Fibroblast of skin of back (primary cell): ENCODE measurements around the gene MTLN.
"Not testable (repeated sequence)": the region's sequence is repeated elsewhere in the genome, so short reads cannot be mapped to it uniquely, and the experiment has no call there.

Experiments
- DNase-seq: peaks from one replicate; pipeline ENCODE4 v3.0.0-alpha.2; 2013

The MTLN gene

DNA sequence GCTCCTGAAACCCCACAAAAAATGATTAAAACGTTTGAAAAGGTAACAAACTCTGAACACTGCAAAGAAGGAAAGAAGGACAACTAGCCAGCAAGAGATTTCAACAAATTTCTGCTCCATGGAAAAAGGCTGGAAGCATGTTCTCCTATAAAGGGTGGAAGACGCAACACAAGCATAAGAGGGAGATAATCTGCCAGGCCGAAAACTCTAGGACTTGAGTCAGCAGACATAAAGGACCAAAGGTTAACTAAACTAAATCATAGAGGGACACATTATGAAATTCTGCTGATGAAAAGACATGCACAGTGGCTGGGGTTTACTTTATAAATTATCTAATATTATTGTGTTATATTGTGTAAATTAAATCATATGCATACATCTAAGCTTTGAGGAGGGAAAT lies 14.3 kb downstream of the MTLN start:
- no peak for DNase-seq

DNA sequence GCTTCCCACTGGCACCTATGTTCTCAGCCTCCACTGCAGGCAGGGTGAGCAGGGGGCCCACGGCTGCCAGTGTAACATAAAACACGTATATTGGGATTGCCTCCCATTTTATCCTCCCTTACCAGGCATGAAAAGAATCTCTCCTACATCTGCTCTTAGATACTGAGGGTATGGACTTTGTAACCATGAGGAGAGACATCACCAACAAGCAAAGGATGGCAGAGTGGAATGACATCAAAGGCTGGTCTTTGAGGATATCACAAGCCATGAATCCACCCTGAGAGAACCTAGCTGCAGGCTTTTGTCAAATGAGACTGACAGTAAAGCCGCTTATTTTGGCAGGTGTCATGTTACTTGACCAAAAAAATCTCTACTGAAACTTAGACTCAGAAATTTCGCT lies 14.9 kb downstream of the MTLN start:
- no peak for DNase-seq

DNA sequence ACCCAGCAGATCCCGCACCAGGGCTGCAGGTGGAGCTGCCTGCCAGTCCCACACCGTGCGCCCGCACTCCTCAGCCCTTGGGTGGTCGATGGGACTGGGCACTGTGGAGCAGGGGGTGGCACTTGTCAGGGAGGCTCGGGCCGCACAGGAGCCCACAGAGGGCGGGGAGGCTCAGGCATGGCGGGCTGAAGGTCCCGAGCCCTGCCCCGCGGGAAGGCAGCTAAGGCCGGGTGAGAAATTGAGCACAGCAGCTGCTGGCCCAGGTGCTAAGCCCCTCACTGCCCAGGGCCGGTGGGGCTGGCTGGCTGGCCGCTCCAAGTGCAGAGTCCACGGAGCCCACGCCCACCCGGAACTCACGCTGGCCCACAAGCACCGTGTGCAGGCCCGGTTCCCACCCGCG lies 22.2 kb downstream of the MTLN start:
- DNase-seq, result not testable (repeated sequence)

DNA sequence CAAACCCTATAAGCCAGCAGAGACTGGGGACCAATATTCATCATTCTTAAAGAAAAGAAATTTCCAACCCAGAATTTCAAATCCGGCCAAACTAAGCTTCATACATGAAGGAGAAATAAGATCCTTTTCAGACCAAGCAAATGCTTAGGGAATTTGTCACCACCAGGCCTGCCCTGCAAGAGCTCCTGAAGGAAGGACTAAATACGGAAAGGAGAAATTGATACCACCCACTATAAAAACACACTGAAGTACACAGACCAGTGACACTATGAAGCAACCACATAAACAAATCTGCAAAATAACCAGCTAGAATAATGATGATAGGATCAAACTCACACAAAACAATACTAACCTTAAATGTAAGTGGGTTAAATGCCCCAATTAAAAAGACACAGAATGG lies 29.9 kb downstream of the MTLN start:
- DNase-seq, result no peak

DNA sequence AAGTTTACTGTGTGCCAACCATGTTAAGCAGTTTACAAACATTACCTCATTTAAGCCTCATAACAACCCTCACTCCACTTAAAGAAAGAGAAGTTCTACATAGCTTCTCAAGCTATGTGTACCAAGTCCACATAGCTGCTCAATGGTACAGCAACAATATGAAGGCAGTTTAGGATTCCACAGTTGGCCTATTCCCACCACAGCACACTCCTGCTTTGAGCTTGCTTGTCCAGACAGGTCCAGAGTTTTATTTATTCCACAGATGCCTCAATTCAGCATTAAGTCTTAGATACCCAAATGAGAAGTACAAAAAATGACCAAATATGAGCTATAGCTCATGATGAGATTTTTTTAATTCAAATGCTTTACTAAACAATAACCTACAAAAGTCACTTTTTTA lies 32.3 kb downstream of the MTLN start:
- DNase-seq, result no peak

DNA sequence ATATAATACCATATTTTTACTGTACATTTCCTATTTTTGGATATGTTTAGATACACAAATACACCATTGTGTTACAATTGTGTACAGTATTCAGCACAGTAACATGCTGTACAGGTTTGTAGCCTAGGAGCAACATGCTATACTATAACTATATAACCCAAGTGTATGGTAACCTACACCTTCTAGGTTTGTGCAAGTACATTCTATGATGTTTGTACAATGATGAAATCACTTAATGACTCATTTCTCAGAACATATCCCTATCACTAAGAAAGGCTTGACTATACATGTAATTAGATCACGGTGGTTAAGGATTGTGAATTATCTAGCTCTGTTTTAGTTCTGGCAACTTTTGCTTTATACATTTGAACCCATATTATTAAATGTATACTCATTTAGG lies 38.8 kb downstream of the MTLN start:
- DNase-seq, result peak; percentile 44

DNA sequence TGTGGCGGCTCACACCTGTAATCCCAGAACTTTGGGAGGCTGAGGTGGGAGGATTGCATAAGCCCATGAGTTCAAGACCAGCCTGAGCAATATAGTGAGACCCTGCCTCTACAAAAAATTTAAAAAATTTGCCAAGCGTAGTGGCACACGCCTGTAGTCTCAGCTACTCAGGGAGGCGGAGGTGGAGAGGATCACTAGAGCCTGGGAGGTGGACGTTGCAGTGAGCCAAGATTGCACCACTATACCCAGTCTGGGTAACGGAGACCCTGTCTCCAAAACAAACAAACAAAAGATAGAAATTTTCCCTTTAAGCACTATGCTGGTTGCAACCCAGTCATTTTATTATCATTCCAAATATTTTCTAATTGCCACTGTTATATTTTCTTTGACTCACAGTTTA lies 39.8 kb downstream of the MTLN start:
- DNase-seq, result no peak

DNA sequence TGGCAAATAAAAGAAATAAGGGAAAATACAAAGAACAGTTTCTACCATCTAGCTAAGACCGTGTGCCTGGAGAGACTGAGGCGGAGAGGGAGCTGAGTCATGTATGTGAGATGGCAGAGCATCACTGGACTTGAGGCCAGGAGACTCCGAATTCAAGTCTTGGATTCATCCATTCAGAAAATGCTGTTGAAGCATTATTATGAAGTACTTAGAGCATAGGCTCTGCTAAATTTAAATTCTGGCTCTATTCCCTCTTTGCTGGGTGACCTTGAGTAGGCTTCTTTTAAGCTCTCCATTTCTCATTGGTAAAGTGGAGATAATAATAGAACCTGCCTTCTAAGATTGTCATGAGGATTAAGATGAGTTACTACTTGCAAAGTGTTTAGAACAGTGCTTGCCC lies 42.2 kb downstream of the MTLN start:
- no peak for DNase-seq

DNA sequence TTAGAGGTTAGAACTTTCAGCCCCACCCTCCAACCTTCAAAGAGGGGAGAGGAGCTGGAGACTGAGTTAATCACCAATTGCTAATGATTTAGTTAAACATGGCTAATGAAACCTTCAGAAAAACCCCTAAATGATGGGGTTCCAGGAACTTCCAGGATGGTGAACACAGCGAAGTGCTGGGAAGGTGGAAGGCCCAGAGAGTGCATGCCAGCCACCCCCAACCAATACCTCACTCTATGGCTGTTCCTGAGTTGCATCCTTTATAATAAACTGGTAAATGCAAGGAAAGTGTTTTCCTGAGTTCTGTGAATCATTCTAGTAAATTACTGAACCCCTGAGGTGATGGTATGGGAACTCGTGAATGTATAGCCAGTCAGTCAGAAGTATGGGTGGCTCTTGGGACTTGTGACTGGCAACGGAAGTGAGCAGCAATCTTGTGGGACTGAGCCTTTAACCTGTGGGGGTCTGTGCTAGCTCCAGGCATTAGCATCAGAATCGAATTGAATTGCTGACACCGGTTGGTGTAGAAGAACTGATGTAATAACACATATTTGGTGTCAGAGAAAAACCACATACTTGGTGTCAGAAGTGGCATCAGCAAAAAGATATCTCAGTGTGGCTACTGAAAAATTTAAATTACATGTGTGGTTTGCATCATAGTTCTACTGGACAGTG lies 44.9 kb downstream of the MTLN start:
- peak; percentile 48 for DNase-seq

DNA sequence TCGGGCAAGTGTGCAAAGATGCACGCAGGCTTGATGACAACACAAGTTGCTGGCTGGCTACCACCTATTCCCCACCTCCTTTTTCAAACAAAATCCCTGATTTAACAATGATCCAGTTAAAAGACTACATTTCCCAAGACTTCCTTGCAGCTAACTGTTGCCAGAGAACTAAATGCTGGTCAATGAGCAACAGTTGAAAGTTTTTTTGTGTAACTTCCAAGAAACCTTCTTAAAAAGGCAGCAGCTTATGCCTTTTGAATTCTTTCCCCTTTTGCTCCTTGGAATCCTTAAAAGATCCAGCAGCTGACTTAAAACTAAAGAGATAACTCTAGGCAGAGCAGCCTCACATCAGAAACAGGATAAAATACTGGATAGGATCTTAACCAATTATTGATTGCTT lies 46.1 kb downstream of the MTLN start:
- no peak for DNase-seq
